ENCODE data around the gene DMWD.

GRCh38 chr19:45804140-45804958, 11.7 kb upstream of the DMWD start:
- TF ChIP-seq, protein P1, sequence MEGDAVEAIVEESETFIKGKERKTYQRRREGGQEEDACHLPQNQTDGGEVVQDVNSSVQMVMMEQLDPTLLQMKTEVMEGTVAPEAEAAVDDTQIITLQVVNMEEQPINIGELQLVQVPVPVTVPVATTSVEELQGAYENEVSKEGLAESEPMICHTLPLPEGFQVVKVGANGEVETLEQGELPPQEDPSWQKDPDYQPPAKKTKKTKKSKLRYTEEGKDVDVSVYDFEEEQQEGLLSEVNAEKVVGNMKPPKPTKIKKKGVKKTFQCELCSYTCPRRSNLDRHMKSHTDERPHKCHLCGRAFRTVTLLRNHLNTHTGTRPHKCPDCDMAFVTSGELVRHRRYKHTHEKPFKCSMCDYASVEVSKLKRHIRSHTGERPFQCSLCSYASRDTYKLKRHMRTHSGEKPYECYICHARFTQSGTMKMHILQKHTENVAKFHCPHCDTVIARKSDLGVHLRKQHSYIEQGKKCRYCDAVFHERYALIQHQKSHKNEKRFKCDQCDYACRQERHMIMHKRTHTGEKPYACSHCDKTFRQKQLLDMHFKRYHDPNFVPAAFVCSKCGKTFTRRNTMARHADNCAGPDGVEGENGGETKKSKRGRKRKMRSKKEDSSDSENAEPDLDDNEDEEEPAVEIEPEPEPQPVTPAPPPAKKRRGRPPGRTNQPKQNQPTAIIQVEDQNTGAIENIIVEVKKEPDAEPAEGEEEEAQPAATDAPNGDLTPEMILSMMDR (IDR thresholded peaks at IDR 0.05; ENCODE audit: low read depth, low read length, poor library complexity, severe bottlenecking): no peak
- TF ChIP-seq EZH2phosphoT487 (IDR thresholded peaks at IDR 0.05; ENCODE audit: borderline replicate concordance, low read length): no peak
